Sciatic nerve (tissue), 2 donors: ENCODE measurements around the gene ZYX. TPM values are rescaled to one million over a fixed set of nuclear protein-coding genes. Genes with fewer than 3 reads are reported as not detected.
"Not testable (repeated sequence)": the region's sequence is repeated elsewhere in the genome, so short reads cannot be mapped to it uniquely, and the experiment has no call there.

Source experiments
- ATAC-seq: fragments of 200-7000 bp; cut with Tn5 transposase; one replicate; pipeline ENCODE4 v1.9.1; 2020; ENCODE audit warnings: mild to moderate bottlenecking, moderate library complexity
- DNase-seq: peaks from one replicate; pipeline ENCODE4 v3.0.0-alpha.2; 2020; ENCODE audit warnings: low spot score
- intact Hi-C: fragments of 100-400 bp; cut with DNase I; formaldehyde crosslinking; loops from one replicate; pipeline ENCODE4 v1.14.2; 2022
- total RNA-seq: library from RNA; stranded (reverse); fragmentation: NEBNext Ultra II Directional; extraction: Animal tissue kit (Norgen Biotek cat#: 25700); gene quantifications from one replicate; pipeline ENCODE4 v1.2.1, GENCODE V29; 2021
- donor health status: DM: no; HTN: no; CAD: no.
- donor health status: DM: no; HTN: no; CAD: no.

Gene ZYX
- total RNA-seq, 1 donor from 2014 or later: 178 TPM

DNA sequence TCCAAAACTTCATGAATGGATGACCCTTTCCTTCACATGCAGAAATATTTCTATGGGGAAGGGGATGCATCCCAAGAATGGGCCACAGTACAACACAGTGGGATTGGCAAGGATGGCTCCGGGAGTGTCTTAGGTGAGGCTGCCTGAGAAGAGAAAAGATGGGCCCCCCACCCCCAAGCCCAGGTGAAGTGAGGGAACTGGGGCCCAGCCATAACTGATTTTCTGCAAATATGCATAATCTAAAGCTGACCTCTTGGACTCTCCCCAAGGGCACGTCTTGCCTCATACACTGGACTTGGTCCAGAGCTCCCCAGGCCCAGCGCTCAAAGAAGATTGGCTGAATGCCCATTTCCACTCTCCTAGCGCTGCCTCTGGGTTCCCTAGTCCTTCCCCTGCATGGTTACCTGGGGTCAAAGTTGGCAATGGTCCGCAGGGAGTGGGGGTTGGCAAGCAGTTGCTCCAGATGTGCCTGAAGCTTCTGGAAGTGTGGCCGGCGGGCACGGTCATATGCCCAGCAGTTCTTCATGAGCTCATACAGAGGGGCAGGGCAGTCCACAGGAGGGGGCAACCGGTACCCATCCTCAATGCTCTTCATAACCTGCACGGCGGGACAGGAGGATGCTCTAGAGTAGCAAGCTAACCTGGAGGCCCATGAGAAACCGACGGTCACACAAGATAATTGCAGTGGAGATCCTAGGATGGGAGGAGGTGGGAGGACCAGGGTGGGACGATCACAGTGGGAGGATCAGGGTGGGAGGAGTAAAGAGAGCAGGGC, 12.3 kb downstream of the ZYX start:
- intact Hi-C loops: no loop called here
- DNase-seq: no peak
- ATAC-seq: no peak

DNA sequence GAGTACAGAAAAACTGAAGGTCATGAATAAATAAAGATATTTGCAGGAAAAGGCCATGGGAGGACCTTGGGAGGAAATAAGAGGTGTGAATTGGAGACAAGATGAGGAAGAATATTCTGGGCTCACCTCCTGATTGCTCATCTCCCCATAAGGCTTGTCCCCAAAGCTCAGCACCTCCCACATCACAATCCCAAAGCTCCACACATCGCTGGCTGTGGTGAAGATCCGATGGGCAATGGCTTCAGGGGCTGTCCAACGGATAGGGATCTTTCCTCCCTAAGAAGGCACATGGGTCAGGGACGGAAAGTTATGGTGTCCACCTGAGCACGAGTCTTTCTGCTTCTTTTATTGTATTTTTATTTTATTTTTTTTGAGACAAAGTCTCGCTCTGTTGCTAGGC, 12.9 kb downstream of the ZYX start:
- intact Hi-C loops: no loop called here
- no peak for ATAC-seq
- no peak for DNase-seq

DNA sequence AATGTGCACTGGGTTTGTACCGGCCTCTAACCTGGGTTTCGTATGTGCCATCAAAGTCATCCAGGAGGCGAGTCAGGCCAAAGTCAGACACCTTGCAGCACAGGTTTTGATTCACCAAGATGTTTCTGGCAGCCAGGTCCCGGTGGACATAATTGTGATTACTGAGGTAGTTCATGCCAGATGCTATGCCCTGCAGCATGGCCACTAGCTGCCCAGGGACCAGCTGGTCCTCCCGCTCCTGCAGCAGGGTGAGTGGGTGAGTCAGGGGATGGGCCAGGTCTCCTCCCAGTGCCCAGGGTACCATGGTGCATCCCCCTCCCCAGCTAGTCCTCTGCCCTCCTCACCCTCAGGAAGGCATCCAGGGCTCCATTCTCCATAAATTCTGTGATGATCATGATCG, 13.6 kb downstream of the ZYX start:
- no peak for DNase-seq
- no peak for ATAC-seq
- intact Hi-C loops: no loop called here

DNA sequence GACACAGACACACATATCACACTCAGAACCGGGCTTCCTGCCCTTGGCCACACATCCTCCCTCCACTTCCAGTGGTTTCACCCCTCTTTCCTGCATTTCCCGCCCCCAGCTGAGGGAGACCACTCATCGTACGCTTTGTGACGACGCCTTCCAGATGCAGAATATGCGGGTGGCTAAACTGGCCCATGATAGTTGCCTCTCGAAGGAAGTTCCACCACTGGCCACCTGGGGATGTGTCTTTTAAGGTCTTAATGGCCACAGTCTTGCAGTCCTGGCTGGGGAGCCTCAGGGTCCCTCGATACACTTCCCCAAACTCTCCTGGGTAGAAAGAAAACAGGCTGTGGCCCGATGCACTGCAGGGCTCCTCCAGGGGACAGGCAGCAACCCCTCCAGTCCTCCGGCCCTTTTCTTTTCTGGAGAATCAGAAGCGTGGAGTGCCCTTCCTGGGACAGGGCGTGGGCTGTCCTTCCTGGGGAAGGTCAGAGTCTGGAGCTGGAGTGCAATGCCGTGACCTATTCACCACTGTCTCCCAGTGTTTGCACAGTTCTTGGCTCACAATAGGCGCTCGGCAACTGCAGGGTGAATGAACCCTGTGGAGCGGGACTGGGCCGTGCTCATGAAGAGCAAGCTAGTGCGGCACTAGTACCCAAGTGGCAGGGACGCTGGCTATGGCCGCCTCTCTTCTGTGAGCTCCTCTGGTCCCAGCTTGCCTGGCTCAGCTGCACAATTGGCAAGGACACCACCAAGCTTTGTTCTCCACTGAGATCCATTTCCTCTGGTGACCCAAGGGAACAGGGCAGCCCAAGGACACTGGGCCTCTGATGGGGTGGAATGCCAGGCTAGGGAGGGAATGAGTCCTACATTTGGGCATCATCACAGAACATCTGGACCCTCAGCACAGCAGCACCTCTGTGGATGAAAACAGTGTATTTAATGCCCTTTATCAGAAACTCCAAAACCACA, 14.3 kb downstream of the ZYX start:
- DNase-seq: no peak
- no peak for ATAC-seq
- intact Hi-C loops: no loop called here

DNA sequence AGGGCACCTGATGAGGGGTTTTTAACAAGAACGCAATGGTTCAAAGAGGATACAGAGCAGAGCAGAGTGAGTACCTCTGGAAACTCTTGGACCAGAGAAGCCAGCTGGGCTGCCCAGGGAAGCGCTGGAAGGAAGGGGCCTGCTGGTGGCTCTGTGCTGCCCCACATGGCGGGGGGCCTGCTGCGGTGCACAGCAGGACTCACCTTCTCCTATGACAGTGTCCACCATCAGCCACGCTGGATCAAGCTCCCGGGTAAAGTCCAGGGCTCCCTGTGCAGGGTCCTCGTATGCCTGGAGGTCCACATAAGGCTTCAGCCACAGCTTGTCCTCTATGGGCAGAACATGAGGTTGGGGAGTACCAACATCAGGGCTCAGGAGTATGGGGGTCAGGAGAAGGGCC, 15.0 kb downstream of the ZYX start:
- no peak for ATAC-seq
- intact Hi-C loops: no loop called here
- no peak for DNase-seq

DNA sequence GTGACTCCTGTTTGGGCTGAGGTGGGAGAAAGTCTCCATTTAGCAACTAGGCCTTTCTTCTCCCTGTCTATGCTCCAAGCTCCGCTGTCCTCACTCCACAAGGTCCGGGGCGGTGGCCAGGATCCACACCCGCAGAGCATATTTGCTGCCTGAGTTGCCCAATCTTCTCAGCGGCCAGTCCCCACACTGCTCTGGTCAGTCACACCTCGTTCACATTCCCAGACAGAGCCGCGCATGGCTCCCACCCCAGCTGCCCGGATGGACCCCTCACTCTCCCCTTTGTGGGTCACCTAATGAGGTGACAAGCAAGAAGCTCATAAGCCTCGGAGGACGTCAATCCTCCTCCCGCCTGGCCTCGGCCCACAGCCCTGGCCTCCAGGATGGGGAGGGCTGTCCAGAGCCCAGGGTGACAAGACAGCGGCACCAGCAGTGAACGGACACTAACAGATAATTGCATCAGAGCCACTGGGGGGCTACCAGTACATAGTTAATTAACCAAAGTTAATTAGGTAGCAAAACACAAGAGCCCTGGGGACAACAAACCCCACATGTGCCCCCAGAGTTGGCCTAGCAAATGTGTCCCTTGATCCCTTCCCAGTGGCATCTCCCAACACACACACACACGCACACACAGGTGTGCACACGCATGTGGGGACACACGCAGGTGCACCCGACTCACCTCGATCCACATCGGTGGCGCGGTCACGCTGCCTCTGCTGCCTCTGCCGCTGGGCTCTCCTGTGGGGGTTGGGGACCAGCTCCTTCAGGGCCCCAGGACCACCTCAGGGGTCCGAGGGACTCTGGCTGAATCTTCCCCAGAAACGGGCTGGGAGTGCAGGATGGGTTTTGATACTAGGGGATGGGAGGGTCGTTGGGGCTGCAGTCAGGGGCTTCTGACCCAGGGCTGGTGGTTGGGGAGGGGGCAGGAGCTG, 15.7 kb downstream of the ZYX start:
- DNase-seq: no peak
- no peak for ATAC-seq
- intact Hi-C loops: no loop called here

DNA sequence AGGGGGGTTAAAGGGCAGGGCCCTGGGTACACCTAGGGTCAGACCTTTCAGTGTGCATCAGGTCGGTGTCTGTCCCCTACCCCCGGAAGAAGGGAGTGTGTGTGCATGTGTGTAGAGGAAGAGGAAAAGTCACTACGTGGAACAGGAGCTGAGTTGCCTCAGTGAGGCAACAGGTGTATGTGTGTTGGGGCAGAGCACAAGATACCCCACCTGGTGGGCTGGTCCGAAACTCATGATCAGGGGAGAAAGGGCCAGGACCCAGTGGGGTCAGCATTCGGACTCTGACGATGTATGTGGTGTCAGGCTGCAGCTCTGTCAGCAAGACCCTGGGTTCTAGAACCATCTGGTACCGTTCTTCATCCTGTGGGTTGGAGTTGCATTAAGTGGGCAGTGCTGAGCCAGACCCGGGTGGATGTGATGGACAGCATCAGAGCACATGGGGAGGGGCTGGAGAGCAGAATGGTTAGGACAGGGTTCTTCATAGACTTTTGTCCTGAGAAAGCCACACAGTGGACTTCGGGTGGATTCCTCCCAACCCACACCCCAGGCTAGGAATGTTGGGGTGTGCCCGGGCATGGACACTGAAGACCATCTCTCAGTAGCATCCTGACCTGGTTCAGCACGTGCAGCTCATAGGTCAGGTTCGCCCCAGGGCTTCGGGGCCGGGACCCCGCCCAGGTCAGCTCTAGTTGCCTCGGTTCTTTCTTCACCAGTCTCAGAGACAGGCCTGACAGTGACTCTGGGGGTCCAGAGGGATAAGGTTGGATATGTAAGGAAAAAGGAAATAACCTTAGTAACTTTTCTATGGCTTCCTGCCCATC, 16.8 kb downstream of the ZYX start:
- intact Hi-C loops: no loop called here
- ATAC-seq (no peak), DNase-seq (no peak)

DNA sequence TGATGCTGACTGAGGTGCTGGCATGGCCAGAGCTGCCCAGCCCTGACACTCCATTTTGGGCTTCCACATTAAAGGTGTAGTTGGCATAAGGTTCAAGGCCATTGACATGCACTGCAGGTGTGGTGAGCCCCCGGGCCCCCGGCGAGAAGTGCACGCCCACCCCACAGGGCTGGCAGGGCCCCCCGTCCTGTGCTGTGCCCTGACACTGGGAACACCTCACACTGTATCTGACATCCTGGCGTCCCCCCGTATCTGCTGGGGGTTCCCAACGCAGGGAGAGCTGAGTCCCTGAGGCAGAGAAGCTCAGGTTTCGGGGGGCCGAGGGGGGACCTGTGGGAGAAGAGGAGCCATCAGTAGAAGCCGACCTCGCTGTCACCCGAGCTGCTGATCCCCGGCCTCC, 17.5 kb downstream of the ZYX start:
- ATAC-seq: no peak
- no peak for DNase-seq
- intact Hi-C loops: no loop called here

DNA sequence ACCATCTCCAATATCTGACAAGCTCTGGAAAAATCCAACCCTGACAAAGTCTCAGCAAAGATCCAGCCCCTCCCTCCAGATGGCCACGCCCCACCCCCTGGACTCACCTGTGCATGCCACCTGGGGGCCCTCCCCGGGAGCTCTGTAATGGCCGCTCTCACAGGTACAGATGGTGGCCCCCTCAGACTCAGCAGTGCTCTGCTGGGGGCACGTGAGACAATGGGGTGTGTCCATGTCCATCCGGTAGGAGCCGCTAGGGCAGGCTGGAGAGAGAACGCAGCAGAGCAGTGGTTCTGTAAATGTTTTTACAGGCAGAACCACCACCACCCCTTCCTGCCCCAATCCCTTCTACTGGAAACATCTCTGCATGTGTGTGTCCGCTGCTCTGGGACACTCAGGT, 18.0 kb downstream of the ZYX start:
- ATAC-seq (no peak), DNase-seq (no peak)
- intact Hi-C loops: no loop called here

DNA sequence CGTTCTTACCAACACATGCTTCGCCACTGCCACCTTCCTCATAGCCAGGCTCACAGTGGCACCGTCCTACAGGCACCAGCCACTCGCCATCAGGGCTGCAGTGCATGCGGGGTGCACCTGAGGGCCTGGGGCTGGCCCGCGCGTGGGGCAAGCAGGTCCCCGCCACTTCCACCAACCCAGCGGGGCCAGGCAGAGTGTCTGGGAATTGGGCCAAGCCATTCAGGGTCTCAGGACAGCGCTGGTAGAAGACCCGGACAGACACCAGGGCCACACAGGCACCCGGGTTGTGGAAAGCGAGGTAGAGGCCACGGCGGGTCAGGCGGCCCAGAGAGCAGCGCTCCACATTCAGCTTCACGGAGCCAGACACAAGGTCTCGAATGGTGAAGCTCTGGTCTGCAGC, 18.5 kb downstream of the ZYX start:
- DNase-seq (no peak), ATAC-seq (no peak)
- intact Hi-C loops: no loop called here

DNA sequence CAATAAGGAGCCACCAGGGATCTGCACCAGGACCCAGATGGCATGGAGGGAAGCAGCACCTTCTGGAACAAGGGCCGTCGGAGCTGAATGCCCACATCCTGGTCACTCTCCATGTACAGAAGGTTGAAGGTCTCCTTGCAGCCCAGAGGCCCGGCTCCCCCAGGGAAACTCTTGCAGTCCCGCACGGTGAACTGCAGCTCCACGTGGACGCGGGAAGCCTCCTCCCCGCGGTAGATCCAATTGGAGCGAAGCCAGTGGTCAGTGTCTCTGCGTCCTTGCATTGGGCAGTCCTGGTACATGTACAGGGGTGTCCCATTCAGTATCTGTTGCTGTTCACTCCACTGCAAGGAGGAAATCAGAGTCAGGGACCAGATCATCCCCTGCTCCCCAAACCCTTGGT, 20.1 kb downstream of the ZYX start:
- no peak for DNase-seq
- ATAC-seq: no peak
- intact Hi-C loops: no loop called here

DNA sequence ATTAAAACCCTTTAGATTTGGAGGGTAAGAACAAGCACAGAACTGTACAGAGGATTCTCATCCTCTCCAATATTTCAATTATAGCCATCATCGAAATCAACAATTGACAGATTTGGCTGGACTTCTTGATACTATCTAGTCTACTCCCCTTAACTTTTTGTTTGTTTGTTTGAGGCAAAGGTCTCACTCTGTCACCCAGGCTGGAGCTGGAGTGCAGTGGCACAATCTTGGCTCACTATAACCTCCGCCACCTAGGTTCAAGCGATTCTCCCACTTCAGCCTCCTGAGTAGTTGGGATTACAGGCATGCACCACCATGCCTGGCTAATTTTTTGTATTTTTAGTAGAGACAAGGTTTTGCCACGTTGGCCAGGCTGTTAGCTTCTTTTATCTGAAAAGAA, 21.1 kb downstream of the ZYX start:
- DNase-seq, ATAC-seq, intact Hi-C loops: not testable (repeated sequence)

DNA sequence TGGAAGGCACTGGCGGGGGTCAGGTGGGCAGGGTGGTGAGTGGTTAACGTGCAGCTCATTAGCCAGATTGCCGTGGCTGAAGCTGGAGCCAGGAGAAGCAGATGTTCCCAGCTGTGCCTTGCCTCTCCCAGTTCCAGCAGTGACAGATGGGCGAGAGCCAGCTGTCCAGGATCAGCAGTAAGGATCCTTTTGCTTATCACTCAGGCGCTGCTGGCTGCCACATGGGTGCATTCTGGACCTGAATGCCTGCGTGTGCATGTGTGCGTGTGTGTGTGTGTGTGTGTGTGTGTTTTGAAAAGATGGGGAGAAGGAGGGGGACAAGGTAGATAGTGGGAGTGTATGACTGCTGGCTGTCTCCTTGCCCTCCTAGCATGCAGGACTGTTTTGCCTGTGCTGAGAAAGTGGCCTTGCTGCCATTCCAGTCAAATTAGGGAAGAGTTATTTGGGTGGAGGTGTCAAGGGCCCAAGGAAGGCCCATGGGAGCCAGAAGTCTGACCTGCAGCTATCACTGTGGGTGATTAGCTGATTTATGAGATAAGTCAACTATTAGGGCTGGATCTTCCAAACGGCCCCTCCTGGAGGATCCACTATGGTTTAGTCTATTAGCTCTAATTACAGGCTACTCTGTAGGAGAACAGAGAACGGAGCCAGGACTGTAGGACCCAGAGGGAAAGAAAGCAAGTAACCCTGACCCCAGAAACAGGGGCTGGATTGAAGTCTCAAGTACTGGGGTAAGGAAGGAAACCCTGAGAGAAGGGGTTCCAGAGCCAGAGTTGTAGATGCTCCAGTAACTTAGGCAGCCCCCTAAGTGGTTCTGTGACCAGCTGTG, 24.2 kb downstream of the ZYX start:
- ATAC-seq (peak; percentile 47), DNase-seq (no peak)
- intact Hi-C loops: no loop called here

DNA sequence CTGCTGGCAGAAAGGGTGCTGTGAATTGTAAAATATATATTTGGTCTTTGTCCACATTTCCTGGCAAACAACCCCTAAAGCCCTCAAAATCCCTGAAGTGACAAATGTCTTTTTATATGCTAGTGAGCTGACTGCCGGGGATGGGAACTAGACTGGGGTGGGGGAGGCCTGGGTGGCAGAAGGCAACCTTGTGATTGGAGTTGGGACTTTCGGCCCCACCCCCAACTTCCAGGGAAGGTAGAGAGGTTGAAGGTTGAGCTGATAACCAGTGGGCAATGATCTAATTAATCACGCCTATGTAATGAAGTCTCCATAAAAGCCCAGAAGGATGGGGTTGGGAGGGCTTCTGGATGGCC, 24.8 kb downstream of the ZYX start:
- intact Hi-C loops: no loop called here
- no peak for DNase-seq
- ATAC-seq: no peak

DNA sequence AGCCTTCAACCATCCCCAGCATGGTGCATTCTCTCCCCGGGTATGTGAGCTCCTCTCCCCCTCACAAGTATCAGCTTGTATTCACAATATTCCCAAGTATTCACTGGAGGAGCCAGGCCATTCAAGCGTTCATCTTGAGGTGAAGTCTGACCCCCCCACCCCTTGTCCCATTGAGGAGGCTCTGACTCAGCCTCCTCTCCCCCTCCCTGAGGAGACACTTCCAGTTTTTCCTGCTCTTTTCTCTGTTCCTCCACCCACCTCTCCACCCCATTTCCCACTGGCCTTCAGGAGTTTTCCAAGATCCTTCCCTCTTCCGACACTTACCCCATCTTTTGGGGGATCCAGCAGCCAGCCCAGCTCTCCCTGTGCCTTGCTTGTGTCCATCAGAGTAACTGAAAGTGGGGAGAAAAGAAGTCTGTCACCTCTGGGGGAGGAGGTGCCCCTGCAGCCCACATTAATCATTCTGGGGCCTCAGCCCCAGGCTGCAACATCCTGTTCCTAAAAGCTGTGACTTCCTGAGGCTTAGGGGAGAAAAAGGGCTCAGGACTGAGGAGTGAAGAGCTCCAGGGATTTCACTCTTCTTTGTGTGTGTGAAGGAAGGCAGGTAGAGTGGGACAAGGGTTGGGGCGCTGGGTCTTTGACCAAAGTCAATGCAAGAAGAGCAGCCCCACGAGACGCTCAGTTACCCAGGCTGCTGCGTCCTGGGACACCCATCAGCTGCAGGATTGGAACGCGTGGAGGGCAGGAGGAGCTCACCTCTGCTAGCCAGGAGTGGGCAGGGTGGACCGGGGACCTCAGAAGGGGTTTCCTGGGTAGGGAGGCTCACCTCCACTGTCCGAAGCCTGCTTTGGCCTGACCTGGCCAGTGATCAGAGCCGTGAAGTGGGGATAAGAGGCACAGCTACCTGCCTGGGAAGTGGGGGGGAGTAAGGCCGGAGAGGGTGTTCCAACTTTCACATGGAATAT, 26.4 kb downstream of the ZYX start:
- intact Hi-C loops: no loop called here
- no peak for ATAC-seq
- no peak for DNase-seq

DNA sequence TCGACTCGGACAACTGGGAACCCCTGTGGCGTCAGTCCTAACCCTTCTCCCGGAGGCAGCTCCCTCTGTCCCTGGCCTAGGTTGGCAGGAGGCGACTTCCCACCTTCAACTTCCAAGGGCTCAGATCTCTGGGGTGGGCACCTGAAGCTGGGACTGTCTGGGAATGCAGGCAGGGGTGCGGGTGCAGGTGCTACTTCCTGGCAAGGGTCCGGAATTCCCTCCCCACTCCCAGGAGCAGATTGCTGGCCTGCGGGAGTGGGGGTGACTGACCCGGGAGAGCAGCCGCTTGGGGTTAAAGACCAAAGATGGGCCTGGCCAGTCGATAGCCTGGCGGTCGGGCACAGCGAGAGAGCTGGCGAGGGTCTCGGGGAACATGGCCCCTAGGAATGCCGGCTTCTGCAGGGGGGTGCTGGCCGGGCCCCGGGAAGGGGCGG, 27.1 kb downstream of the ZYX start:
- ATAC-seq: no peak
- no peak for DNase-seq
- intact Hi-C loops: no loop called here
